CD14-positive monocyte (primary cell): ENCODE measurements around the gene CPED1. TPM values are rescaled to one million over a fixed set of nuclear protein-coding genes. Genes with fewer than 3 reads are reported as not detected.

Source experiments
- DNase-seq, 3 donors: peaks; one replicate each; pipeline ENCODE4 v3.0.0-alpha.2; 2011 to 2022
- H2AFZ ChIP-seq: 2 replicates; pipeline ENCODE4 v1.6.0; 2012; ENCODE audit warnings: mild to moderate bottlenecking, low read depth, low read length, inconsistent platforms; ENCODE audit not compliant: insufficient read depth, poor library complexity, severe bottlenecking
- H3K27ac ChIP-seq, 2 donors: 1 replicate in 1 of 2; 2 replicates in 1 of 2; pipeline ENCODE4 v1.5.1; 2012 to 2013; ENCODE audit warnings: low read length in 2 of 2, control low read depth in 1 of 2, inconsistent platforms in 1 of 2, low read depth in 1 of 2, mild to moderate bottlenecking in 1 of 2
- H3K27me3 ChIP-seq, 2 donors: one replicate each; pipeline versions ENCODE4 v1.6.0 to v1.6.1; 2011 to 2013; ENCODE audit warnings: low read length in 2 of 2; ENCODE audit not compliant: control insufficient read depth in 2 of 2, insufficient read depth in 2 of 2
- H3K36me3 ChIP-seq, 2 donors: replicated peaks in 1 of 2; 1 replicate in 1 of 2; 2 replicates in 1 of 2; pipeline versions ENCODE4 v1.5.1 to v1.6.1; 2012 to 2013; ENCODE audit warnings: low read length in 2 of 2, control low read depth in 1 of 2, inconsistent platforms in 1 of 2, mild to moderate bottlenecking in 1 of 2; ENCODE audit not compliant: insufficient read depth in 2 of 2, control insufficient read depth in 1 of 2
- H3K4me1 ChIP-seq, 2 donors: 1 replicate in 1 of 2; 2 replicates in 1 of 2; pipeline versions ENCODE4 v1.5.1 to v1.6.1; 2012 to 2013; ENCODE audit warnings: low read length in 2 of 2, control low read depth in 1 of 2, inconsistent platforms in 1 of 2, mild to moderate bottlenecking in 1 of 2, moderate library complexity in 1 of 2; ENCODE audit not compliant: insufficient read depth in 2 of 2, control insufficient read depth in 1 of 2
- H3K4me2 ChIP-seq: replicated peaks from 2 replicates; pipeline ENCODE3; 2012; ENCODE audit warnings: low read length, moderate library complexity, mild to moderate bottlenecking; ENCODE audit not compliant: poor library complexity, severe bottlenecking; ENCODE audit errors: extremely low read depth
- H3K4me3 ChIP-seq, 3 experiments: fragments of 200-600 bp in 1 of 3; sonication (generic) in 1 of 3; replicated peaks in 1 of 3; 1 replicate in 2 of 3; 2 replicates in 1 of 3; pipeline ENCODE4 v1.5.1; 2011 to 2013; ENCODE audit warnings: low read length in 3 of 3, mild to moderate bottlenecking in 3 of 3, control low read depth in 2 of 3, low read depth in 2 of 3, inconsistent platforms in 1 of 3, moderate library complexity in 1 of 3
- H3K79me2 ChIP-seq: 2 replicates; pipeline ENCODE4 v1.6.0; 2012; ENCODE audit warnings: mild to moderate bottlenecking, control low read depth, inconsistent platforms, low read length, moderate library complexity; ENCODE audit not compliant: insufficient read depth
- H3K9ac ChIP-seq: 2 replicates; pipeline ENCODE4 v1.6.0; 2017; ENCODE audit warnings: low read length, mild to moderate bottlenecking; ENCODE audit not compliant: insufficient read depth, poor library complexity, severe bottlenecking
- H3K9me3 ChIP-seq, 2 donors: replicated peaks in 1 of 2; 1 replicate in 1 of 2; 2 replicates in 1 of 2; pipeline versions ENCODE4 v1.5.1 to v1.6.1; 2012 to 2013; ENCODE audit warnings: low read length in 2 of 2, control low read depth in 1 of 2; ENCODE audit not compliant: control insufficient read depth in 1 of 2, insufficient read depth in 1 of 2
- H4K20me1 ChIP-seq: 2 replicates; pipeline ENCODE4 v1.6.0; 2012; ENCODE audit warnings: mild to moderate bottlenecking, low read length, control low read depth, moderate library complexity; ENCODE audit not compliant: insufficient read depth
- H3K27ac Mint-ChIP-seq, 7 donors: one replicate each; pipeline ENCODE4 v1.8.0; 2020; ENCODE audit warnings: mild to moderate bottlenecking in 7 of 7, mixed read lengths in 7 of 7, moderate library complexity in 6 of 7, inconsistent platforms in 2 of 7
- H3K27me3 Mint-ChIP-seq, 3 donors: one replicate each; pipeline ENCODE4 v1.8.0; 2021 to 2022; ENCODE audit warnings: low read depth in 3 of 3, mild to moderate bottlenecking in 3 of 3, mixed read lengths in 3 of 3, moderate library complexity in 3 of 3, inconsistent platforms in 1 of 3
- H3K36me3 Mint-ChIP-seq, 2 donors: one replicate each; pipeline ENCODE4 v1.8.0; 2020; ENCODE audit warnings: mixed read lengths in 2 of 2, inconsistent platforms in 1 of 2, mild to moderate bottlenecking in 1 of 2
- H3K4me1 Mint-ChIP-seq: one replicate; pipeline ENCODE4 v1.8.0; 2020; ENCODE audit warnings: mild to moderate bottlenecking, mixed read lengths
- H3K4me3 Mint-ChIP-seq, 2 donors: one replicate each; pipeline ENCODE4 v1.8.0; 2020; ENCODE audit warnings: mild to moderate bottlenecking in 2 of 2, mixed read lengths in 2 of 2, moderate library complexity in 1 of 2
- H3K9me3 Mint-ChIP-seq, 7 donors: one replicate each; pipeline ENCODE4 v1.8.0; 2020 to 2022; ENCODE audit warnings: mixed read lengths in 7 of 7, mild to moderate bottlenecking in 6 of 7, moderate library complexity in 6 of 7, inconsistent platforms in 2 of 7
- CTCF ChIP-seq: fragments of 200-600 bp; IDR thresholded peaks from one replicate; pipeline ENCODE4 v1.8.0; 2022; ENCODE audit warnings: antibody characterized with exemption, mild to moderate bottlenecking
- WGBS: methylation state at CpG from one replicate; pipeline ENCODE4 v1.1.5; 2013; ENCODE audit warnings: missing lambda C conversion rate; ENCODE audit not compliant: insufficient coverage; 5-methylcytosine and 5-hydroxymethylcytosine counted together
- intact Hi-C, 2 donors: fragments of 100-400 bp; cut with micrococcal nuclease; formaldehyde crosslinking; loops; one replicate each; pipeline versions ENCODE4 v1.15.0 to v1.15.1; 2023
- polyA plus RNA-seq, 3 donors: library from polyadenylated mRNA; depleted of rRNA in 1 of 3; unstranded in 2 of 3; stranded (reverse) in 1 of 3; fragments of 300-500 nt in 2 of 3; fragments of >200 nt in 1 of 3; fragmentation: Illumina TruSeq in 2 of 3; gene quantifications; 1 replicate in 2 of 3; 2 replicates in 1 of 3; pipeline ENCODE4 v1.2.3, GENCODE V29; 2012 to 2021

The CPED1 gene
- polyA plus RNA-seq, 3 donors, result 9.8 to 30.0 (median 20.4) TPM

- Mint-ChIP-seq H3K9me3 (no peaks in the 10 kb centered on the region), H3K36me3 (peaks cover 0 to 7% of the 10 kb centered on the region in 2 donors), H3K4me1 (no peaks in the 10 kb centered on the region), H3K27me3 (peaks cover 2 to 10% (median 4%) of the 10 kb centered on the region in 3 donors), H3K27ac (no peak overlapping the region), H3K4me3 (no peak overlapping the region)
- no peaks in the 10 kb centered on the region for H4K20me1 ChIP-seq
- H3K27me3 ChIP-seq, result peaks cover 10 to 20% of the 10 kb centered on the region in 2 donors
- TF ChIP-seq CTCF, result no peak
- intact Hi-C loops, result no loop called here
- no peaks in the 10 kb centered on the region for H3K36me3 ChIP-seq
- no peaks in the 10 kb centered on the region for H3K79me2 ChIP-seq
- WGBS, result no CpG with 5 or more reads among the region's 5 CpGs
- H2AFZ ChIP-seq, result no peak overlapping the region
- H3K9me3 ChIP-seq, result no peaks in the 10 kb centered on the region
- H3K27ac ChIP-seq, result no peak overlapping the region
- no peak overlapping the region for H3K4me2 ChIP-seq
- H3K4me1 ChIP-seq, result no peaks in the 10 kb centered on the region
- H3K4me3 ChIP-seq, result no peak overlapping the region
- DNase-seq, result no peak
- H3K9ac ChIP-seq, result no peak overlapping the region
These were observed 350.6 kb downstream of the CPED1 start for GRCh38 chr7:121339082-121339481.

- Mint-ChIP-seq H3K27ac (no peak overlapping the region), H3K9me3 (no peaks in the 10 kb centered on the region), H3K36me3 (peaks cover 0 to 12% of the 10 kb centered on the region in 2 donors), H3K4me3 (no peak overlapping the region), H3K4me1 (no peaks in the 10 kb centered on the region), H3K27me3 (peaks cover 0 to 2% (median 0%) of the 10 kb centered on the region in 3 donors)
- H3K4me3 ChIP-seq, result no peak overlapping the region
- H3K9me3 ChIP-seq, result no peaks in the 10 kb centered on the region
- H3K27me3 ChIP-seq, result peaks cover 0 to 7% of the 10 kb centered on the region in 2 donors
- H3K79me2 ChIP-seq, result no peaks in the 10 kb centered on the region
- no peak overlapping the region for H3K27ac ChIP-seq
- no peaks in the 10 kb centered on the region for H4K20me1 ChIP-seq
- H3K9ac ChIP-seq, result no peak overlapping the region
- intact Hi-C loops, result no loop called here
- TF ChIP-seq CTCF, result no peak
- H2AFZ ChIP-seq, result no peak overlapping the region
- H3K36me3 ChIP-seq, result no peaks in the 10 kb centered on the region
- H3K4me1 ChIP-seq, result no peaks in the 10 kb centered on the region
- no peak for DNase-seq
- no peak overlapping the region for H3K4me2 ChIP-seq
These were observed 353.4 kb downstream of the CPED1 start for GRCh38 chr7:121341933-121342332.
